PC-3 (cell line): ENCODE data around the gene GFAP. TPM values are rescaled to one million over a fixed set of nuclear protein-coding genes. Genes with fewer than 3 reads are reported as not detected.
A peak's percentile ranks its signal among the peaks of the same experiment; 100 is the strongest.

Experiments used
- ATAC-seq: fragments of 200-7000 bp; cut with Tn5 transposase; 2 replicates; pipeline ENCODE4 v1.9.1; 2020; ENCODE audit warnings: mild to moderate bottlenecking, moderate library complexity
- BruUV-seq: library from RNA; stranded (reverse); fragments of 400-500 nt; replicated peaks from 2 replicates; lab custom pipeline; 2021; lab: Mats Ljungman, UMichigan
- CTCF ChIA-PET: fragments of 300-600 bp; sonication (Branson Sonifier 250); formaldehyde crosslinking; loops from one replicate; lab custom pipeline; 2022; ENCODE audit warnings: antibody characterized with exemption; lab: Charles Lee
- POLR2A ChIA-PET: fragments of 300-600 bp; sonication (Branson Sonifier 250); formaldehyde crosslinking; loops from one replicate; lab custom pipeline; 2022; ENCODE audit warnings: antibody characterized with exemption; ENCODE audit not compliant: unreplicated experiment; lab: Charles Lee
- DNase-seq: peaks from one replicate; pipeline ENCODE4 v3.0.0-alpha.2; 2015
- H2AFZ ChIP-seq: fragments of 300-600 bp; sonication (generic); 2 replicates; pipeline ENCODE4 v1.6.0; 2016; ENCODE audit warnings: antibody characterized with exemption, low read length
- H3F3A ChIP-seq: fragments of 300-600 bp; sonication (generic); one replicate; pipeline ENCODE4 v1.6.0; 2017; ENCODE audit warnings: antibody characterized with exemption, low read length, control low read depth, mild to moderate bottlenecking; ENCODE audit not compliant: unreplicated experiment
- H3K27ac ChIP-seq: fragments of 300-600 bp; sonication (generic); 2 replicates; pipeline ENCODE4 v1.5.1; 2016; ENCODE audit warnings: mild to moderate bottlenecking, low read length
- H3K27me3 ChIP-seq: fragments of 300-600 bp; sonication (generic); 2 replicates; pipeline ENCODE4 v1.6.1; 2016; ENCODE audit warnings: low read length, mixed read lengths
- H3K36me3 ChIP-seq: fragments of 300-600 bp; sonication (generic); 2 replicates; pipeline ENCODE4 v1.6.1; 2016; ENCODE audit warnings: low read depth, mixed run types, low read length, mixed read lengths
- H3K4me1 ChIP-seq: fragments of 300-600 bp; sonication (generic); 2 replicates; pipeline ENCODE4 v1.5.1; 2016; ENCODE audit warnings: low read length; ENCODE audit not compliant: insufficient read depth
- H3K4me2 ChIP-seq: fragments of 300-600 bp; sonication (generic); 2 replicates; pipeline ENCODE4 v1.6.0; 2016; ENCODE audit warnings: low read length
- H3K4me3 ChIP-seq: fragments of 300-600 bp; sonication (generic); 2 replicates; pipeline ENCODE4 v1.5.1; 2016; ENCODE audit warnings: mild to moderate bottlenecking, low read length, mixed read lengths
- H3K79me2 ChIP-seq: fragments of 300-600 bp; sonication (generic); 2 replicates; pipeline ENCODE4 v1.6.1; 2017; ENCODE audit warnings: low read length, mixed read lengths
- H3K9ac ChIP-seq: fragments of 300-600 bp; sonication (generic); 2 replicates; pipeline ENCODE4 v1.6.0; 2016; ENCODE audit warnings: mild to moderate bottlenecking, low read length
- H3K9me2 ChIP-seq: fragments of 300-600 bp; sonication (generic); replicated peaks from 2 replicates; pipeline ENCODE4 v1.6.1; 2016; ENCODE audit warnings: mixed run types, low read length, mixed read lengths
- H3K9me3 ChIP-seq: fragments of 300-600 bp; sonication (generic); 2 replicates; pipeline ENCODE4 v1.6.1; 2016; ENCODE audit warnings: low read length, mixed read lengths
- H4K20me1 ChIP-seq: fragments of 300-600 bp; sonication (generic); 2 replicates; pipeline ENCODE4 v1.6.1; 2016; ENCODE audit warnings: low read length, mixed read lengths
- EZH2 ChIP-seq: fragments of 300-600 bp; sonication (generic); IDR thresholded peaks from one replicate; pipeline ENCODE4 v1.6.1; 2017; ENCODE audit warnings: antibody characterized with exemption, mild to moderate bottlenecking, low read length; ENCODE audit not compliant: unreplicated experiment
- EZH2phosphoT487 ChIP-seq: fragments of 300-600 bp; sonication (generic); IDR thresholded peaks from 2 replicates; pipeline ENCODE4 v1.6.1; 2018; ENCODE audit warnings: mild to moderate bottlenecking, antibody characterized with exemption, low read length, borderline replicate concordance
- intact Hi-C: fragments of 100-400 bp; cut with micrococcal nuclease; formaldehyde crosslinking; loops from 2 replicates; pipeline ENCODE4 v1.9.0; 2023
- total RNA-seq: library from RNA; depleted of rRNA; stranded (reverse); fragments of >200 nt; gene quantifications from 2 replicates; pipeline ENCODE4 v1.2.3, GENCODE V29; 2014
- TF ChIP-seq, protein P1 (sequence below): fragments of 300-600 bp; sonication (generic); conservative IDR thresholded peaks from 2 replicates; pipeline ENCODE4 v1.5.1; 2017; ENCODE audit warnings: antibody characterized with exemption, low read depth, mild to moderate bottlenecking, low read length

The GFAP gene
- total RNA-seq, 1 experiment from 2014 or later, result 0.29 TPM

DNA sequence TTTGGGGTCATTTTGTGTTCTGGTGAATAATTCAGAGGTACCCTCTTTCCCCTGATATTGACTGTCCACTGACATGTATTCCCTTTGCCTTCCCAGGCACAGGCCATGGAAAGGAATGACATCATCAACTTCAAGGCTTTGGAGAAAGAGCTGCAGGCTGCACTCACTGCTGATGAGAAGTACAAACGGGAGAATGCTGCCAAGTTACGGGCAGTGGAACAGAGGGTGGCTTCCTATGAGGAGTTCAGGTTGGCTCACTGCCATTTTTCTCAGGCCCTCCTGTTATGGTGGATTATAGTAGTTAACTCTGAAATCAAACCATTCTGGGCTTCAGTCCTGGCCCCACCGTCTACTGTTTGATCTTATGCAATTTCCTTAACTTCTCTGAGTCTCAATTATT lies 14.4 kb downstream of the GFAP start:
- intact Hi-C loops, result loop anchor here (2.0 to 5.0 kb wide), 2 partner anchors 40 to 121 kb away; no protein-coding TSS in a partner anchor
- POLR2A ChIA-PET, result no interaction called here
- no peaks in the 10 kb centered on the region for H3K27me3 ChIP-seq

DNA sequence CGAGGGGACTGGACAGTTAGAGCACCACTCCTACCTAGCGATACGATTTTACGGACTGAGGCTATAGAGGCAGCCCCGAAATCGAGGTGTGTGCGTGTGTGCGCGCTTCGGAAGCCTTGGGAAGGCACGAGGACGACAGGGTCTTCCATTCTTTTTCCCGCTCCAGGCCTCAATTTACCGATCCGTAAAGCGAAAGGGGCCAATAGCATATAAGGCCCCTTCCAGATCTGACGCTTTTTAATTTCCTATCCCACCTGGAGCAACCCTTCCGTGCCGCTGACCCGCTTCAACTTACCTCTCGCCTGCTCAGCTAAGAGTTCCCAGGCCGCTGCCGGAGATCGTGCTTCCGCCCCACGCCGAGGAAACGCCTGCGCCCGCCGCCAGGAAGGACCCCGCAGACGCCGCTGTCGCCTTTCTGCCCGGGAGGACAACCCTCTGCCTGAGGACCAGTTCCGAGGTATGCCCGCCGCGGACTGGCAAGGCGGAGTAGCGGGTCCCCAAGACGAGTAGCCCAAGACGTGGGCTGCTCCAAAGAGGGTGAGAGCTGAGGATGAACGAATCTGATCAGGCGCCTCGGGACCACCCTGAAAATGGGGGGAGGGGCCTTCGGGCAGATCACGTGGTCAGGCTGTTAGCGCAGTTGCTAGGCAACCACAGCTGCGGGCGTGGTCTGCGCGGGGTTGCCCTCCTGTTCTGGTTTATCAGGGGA lies 16.1 kb downstream of the GFAP start, which contains the start of gene EFTUD2:
TSS of gene EFTUD2 (minus strand) at position 372 of the 709 bp plus-strand sequence. CDS start 4,924 bp downstream, outside the sequence.
- TF ChIP-seq, protein P1, sequence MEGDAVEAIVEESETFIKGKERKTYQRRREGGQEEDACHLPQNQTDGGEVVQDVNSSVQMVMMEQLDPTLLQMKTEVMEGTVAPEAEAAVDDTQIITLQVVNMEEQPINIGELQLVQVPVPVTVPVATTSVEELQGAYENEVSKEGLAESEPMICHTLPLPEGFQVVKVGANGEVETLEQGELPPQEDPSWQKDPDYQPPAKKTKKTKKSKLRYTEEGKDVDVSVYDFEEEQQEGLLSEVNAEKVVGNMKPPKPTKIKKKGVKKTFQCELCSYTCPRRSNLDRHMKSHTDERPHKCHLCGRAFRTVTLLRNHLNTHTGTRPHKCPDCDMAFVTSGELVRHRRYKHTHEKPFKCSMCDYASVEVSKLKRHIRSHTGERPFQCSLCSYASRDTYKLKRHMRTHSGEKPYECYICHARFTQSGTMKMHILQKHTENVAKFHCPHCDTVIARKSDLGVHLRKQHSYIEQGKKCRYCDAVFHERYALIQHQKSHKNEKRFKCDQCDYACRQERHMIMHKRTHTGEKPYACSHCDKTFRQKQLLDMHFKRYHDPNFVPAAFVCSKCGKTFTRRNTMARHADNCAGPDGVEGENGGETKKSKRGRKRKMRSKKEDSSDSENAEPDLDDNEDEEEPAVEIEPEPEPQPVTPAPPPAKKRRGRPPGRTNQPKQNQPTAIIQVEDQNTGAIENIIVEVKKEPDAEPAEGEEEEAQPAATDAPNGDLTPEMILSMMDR, result no peak
- TF ChIP-seq EZH2, result no peak
- no peak for TF ChIP-seq EZH2phosphoT487
- no TSS peak for BruUV-seq
- Histone ChIP-seq H3F3A (peaks cover 4% of the 10 kb centered on the region), H3K79me2 (peaks cover 50% of the 10 kb centered on the region), H3K36me3 (peaks cover 13% of the 10 kb centered on the region), H4K20me1 (peaks cover 14% of the 10 kb centered on the region; the same call in 1 of the 2 replicates), H3K4me2 (peak within 1 kb of the TSS; percentile 89), H3K9me2 (no peaks in the 10 kb centered on the region), H3K4me1 (peaks cover 30% of the 10 kb centered on the region), H3K4me3 (peak within 1 kb of the TSS; percentile 84), H3K9me3 (no peaks in the 10 kb centered on the region), H3K9ac (peak within 1 kb of the TSS; percentile 87), H2AFZ (peak within 1 kb of the TSS; percentile 76), H3K27me3 (no peaks in the 10 kb centered on the region), H3K27ac (peak within 1 kb of the TSS; percentile 87)
- POLR2A ChIA-PET, result interaction anchor here (0.5 to 0.7 kb wide), 2 partner anchors 43 to 187 kb away, joined by 3 read pairs; no protein-coding TSS in a partner anchor
- ATAC-seq, result peak; percentile 65
- intact Hi-C loops, result no loop called here
- peak; percentile 90 for DNase-seq
- CTCF ChIA-PET, result interaction anchor here (0.5 to 1.1 kb wide), 2 partner anchors 14 to 21 kb away, joined by 4 to 5 read pairs; no protein-coding TSS in a partner anchor

More for the DNA sequence above, 14.4 kb downstream of the GFAP start:
- peak; percentile 37 for ATAC-seq
- H3K4me3 ChIP-seq, result no peak overlapping the region; the same call in 1 of the 2 replicates
- 0 out of 2 replicates have a peak overlapping the region, but pooled peaks have one; percentile 1 for H3K9ac ChIP-seq
- peaks cover 33% of the 10 kb centered on the region for H3K79me2 ChIP-seq
- H3K9me2 ChIP-seq, result no peaks in the 10 kb centered on the region
- TF ChIP-seq EZH2, result no peak
- TF ChIP-seq, protein P1, result no peak
- no peak for TF ChIP-seq EZH2phosphoT487
- CTCF ChIA-PET, result interaction anchor here (0.6 to 0.9 kb wide), 2 partner anchors 119 to 120 kb away, joined by 3 to 4 read pairs; no protein-coding TSS in a partner anchor
- peak overlapping the region; percentile 89 for H3K4me2 ChIP-seq
- peaks cover 3% of the 10 kb centered on the region for H3K36me3 ChIP-seq
- H2AFZ ChIP-seq, result no peak overlapping the region
- peaks cover 8% of the 10 kb centered on the region; the same call in 1 of the 2 replicates for H4K20me1 ChIP-seq
- peak; percentile 76 for DNase-seq
- H3K27ac ChIP-seq, result peak overlapping the region; percentile 63
- peaks cover 4% of the 10 kb centered on the region for H3F3A ChIP-seq
- H3K9me3 ChIP-seq, result no peaks in the 10 kb centered on the region
- peaks cover 41% of the 10 kb centered on the region for H3K4me1 ChIP-seq
- BruUV-seq, result no TSS peak
